SW 1271 (cell line): ENCODE measurements around the gene RPS27L.

Source experiments
- DNase-seq, 2 experiments: peaks; one replicate each; lab custom pipeline; 2025; lab: John Stamatoyannopoulos, UW

Gene RPS27L

GRCh38 chr15:63157118-63157843 lies at the start of gene RPS27L:
TSS of gene RPS27L (minus strand) at chr15:63157477. CDS start at chr15:63157405, 72 bp downstream.
- peak; percentile 80 to 93 for DNase-seq

GRCh38 chr15:63206079-63206478 lies 48.8 kb upstream of the RPS27L start:
- DNase-seq, result no peak

GRCh38 chr15:63203451-63204090 lies 46.3 kb upstream of the RPS27L start:
- no peak for DNase-seq

- no peak for DNase-seq
Measured at GRCh38 chr15:63202861-63203260, 45.6 kb upstream of the RPS27L start.

- no peak for DNase-seq
Measured at GRCh38 chr15:63200464-63201249, 43.4 kb upstream of the RPS27L start.

- DNase-seq, result no peak
Measured at GRCh38 chr15:63198371-63199250, 41.3 kb upstream of the RPS27L start.

GRCh38 chr15:63197626-63198025 lies 40.3 kb upstream of the RPS27L start:
- no peak for DNase-seq

GRCh38 chr15:63196842-63197241 lies 39.6 kb upstream of the RPS27L start:
- DNase-seq, result no peak

GRCh38 chr15:63195569-63196015 lies 38.3 kb upstream of the RPS27L start:
- DNase-seq, result no peak

- no peak for DNase-seq
Measured at GRCh38 chr15:63194880-63195568, 37.7 kb upstream of the RPS27L start.

- no peak for DNase-seq
Measured at GRCh38 chr15:63194302-63194701, 37.0 kb upstream of the RPS27L start.

GRCh38 chr15:63192619-63193206 lies 35.4 kb upstream of the RPS27L start:
- no peak for DNase-seq

GRCh38 chr15:63191895-63192618 lies 34.8 kb upstream of the RPS27L start:
- no peak for DNase-seq

- no peak for DNase-seq
Measured at GRCh38 chr15:63190769-63191649, 33.7 kb upstream of the RPS27L start.

- peak in 1 of 2 experiments; percentile 30 for DNase-seq
Measured at GRCh38 chr15:63189941-63190768, 32.9 kb upstream of the RPS27L start.

- peak; percentile 92 to 96 for DNase-seq
Measured at GRCh38 chr15:63188926-63189871, 31.9 kb upstream of the RPS27L start, which contains the start of gene RAB8B. TSS of gene RAB8B (plus strand) at chr15:63189606. CDS start at chr15:63189625, 19 bp downstream.
